Heart left ventricle (tissue), 16 donors: Measurements from ENCODE around the gene TRIM6. TPM values are rescaled to one million over a fixed set of nuclear protein-coding genes. Genes with fewer than 3 reads are reported as not detected.

ENCODE experiments used
- ATAC-seq, 4 donors: fragments of 200-7000 bp; cut with Tn5 transposase; one replicate each; pipeline ENCODE4 v1.9.1; 2020 to 2022; ENCODE audit warnings: moderate library complexity in 4 of 4, mild to moderate bottlenecking in 3 of 4, moderate number of reproducible peaks in 1 of 4
- DNase-seq, 5 donors: peaks; one replicate each; pipeline ENCODE4 v3.0.0-alpha.2; 2020
- H3K27ac ChIP-seq, 12 donors: fragments of 200-600 bp; sonication (generic) in 4 of 12; one replicate each; pipeline versions ENCODE4 v1.5.0 to v1.8.0; 2016 to 2022; ENCODE audit warnings: mild to moderate bottlenecking in 2 of 12
- H3K27me3 ChIP-seq, 9 donors: fragments of 200-600 bp; sonication (generic) in 2 of 9; one replicate each; pipeline versions ENCODE4 v1.5.1 to v1.8.0; 2016 to 2022; ENCODE audit warnings: mild to moderate bottlenecking in 3 of 9
- H3K36me3 ChIP-seq, 9 donors: fragments of 200-600 bp; sonication (generic) in 2 of 9; one replicate each; pipeline versions ENCODE4 v1.5.0 to v1.8.0; 2018 to 2022; ENCODE audit warnings: mild to moderate bottlenecking in 2 of 9
- H3K4me1 ChIP-seq, 12 donors: fragments of 200-600 bp; sonication (generic) in 4 of 12; one replicate each; pipeline versions ENCODE4 v1.5.0 to v1.8.0; 2016 to 2022; ENCODE audit warnings: mild to moderate bottlenecking in 3 of 12
- H3K4me3 ChIP-seq, 12 donors: fragments of 200-600 bp; sonication (generic) in 4 of 12; one replicate each; pipeline versions ENCODE4 v1.5.0 to v1.8.0; 2017 to 2022; ENCODE audit warnings: mild to moderate bottlenecking in 9 of 12, moderate library complexity in 4 of 12
- H3K9me3 ChIP-seq, 12 donors: fragments of 200-600 bp; sonication (generic) in 4 of 12; one replicate each; pipeline versions ENCODE4 v1.5.0 to v1.8.0; 2016 to 2022; ENCODE audit warnings: mild to moderate bottlenecking in 1 of 12
- CTCF ChIP-seq, 12 donors: fragments of 200-600 bp; sonication (generic) in 4 of 12; IDR thresholded peaks; one replicate each; pipeline versions ENCODE4 v1.5.0 to v1.8.0; 2018 to 2022; ENCODE audit warnings: antibody characterized with exemption in 12 of 12, mild to moderate bottlenecking in 5 of 12
- POLR2A ChIP-seq, 2 donors: fragments of 450-650 bp; IDR thresholded peaks; one replicate each; pipeline ENCODE4 v1.6.1; 2017; ENCODE audit warnings: antibody characterized with exemption in 2 of 2, mild to moderate bottlenecking in 2 of 2, moderate library complexity in 2 of 2
- WGBS, 4 donors: extraction: QIAGEN DNeasy Blood & Tissue Kit in 2 of 4; methylation state at CpG; one replicate each; pipeline versions ENCODE4 v1.1.5 to v1.1.7; 2013 to 2018; 5-methylcytosine and 5-hydroxymethylcytosine counted together
- intact Hi-C, 10 donors: fragments of 100-400 bp; cut with DNase I; formaldehyde crosslinking; loops; one replicate each; pipeline versions ENCODE4 v1.11.1 to v1.14.2; 2022
- polyA plus RNA-seq, 2 donors: library from polyadenylated mRNA; stranded (reverse); fragments of 200-250 nt; gene quantifications; one replicate each; pipeline ENCODE4 v1.2.3, GENCODE V29; 2013
- total RNA-seq, 9 donors: library from RNA; depleted of rRNA in 2 of 9; stranded (reverse); fragments of >200 nt in 2 of 9; fragmentation: NEBNext Ultra II Directional in 3 of 9; extraction: Animal tissue kit (Norgen Biotek cat#: 25700) in 3 of 9; gene quantifications; one replicate each; pipeline versions ENCODE4 v1.1.0 to v1.2.4, GENCODE V29; 2016 to 2023
- donor health status: ischemic (EF 13 %, LVEDD 7.1; RV severe dilation, severe dysfunction).
- donor health status: healthy with polysubstance abuse.
- donor health status: DM: no; HTN: yes; CAD: no.
- donor health status: DM: no; HTN: no; CAD: no.
- donor health status: ischemic (EF 25% LVEDD 6.9; RV normal size, moderate dysfunction).
- donor health status: ischemic (EF 25% LVEDD 5.7; RV mildly dilated, moderate dysfunction).
- donor health status: healthy.
- donor health status: DM: yes; HTN: yes; CAD: no.
- donor health status: ischemic (EF 35%, LVEDD 5.7; RV mildly dilated, moderate dysfunction).
- donor health status: nonischemic (EF 11% LVEDD 7.7; RV severe dilation, severe dysfunction).
- donor health status: DM: yes; HTN: yes; CAD: no.
- donor health status: PGD.
- donor health status: ischemic (EF 29% LVEDD 5.4; RV normal size, mild dysfunction).
- donor health status: nonischemic (EF 23%, LVEDD 6.1; RV moderate dilation, normal function).

Gene TRIM6
- total and polyA plus RNA-seq, 11 donors = 0.39 to 2.4 (median 1.0) TPM

- Histone ChIP-seq H3K27ac (no peak overlapping the region), H3K36me3 (no peaks in the 10 kb centered on the region), H3K27me3 (no peaks in the 10 kb centered on the region), H3K4me1 (no peaks in the 10 kb centered on the region), H3K9me3 (no peaks in the 10 kb centered on the region), H3K4me3 (no peak overlapping the region)
- TF ChIP-seq CTCF (IDR thresholded peaks at IDR 0.05) (no peak), POLR2A (IDR thresholded peaks at IDR 0.05) (no peak)
- WGBS, 4 donors = 60 to 71% (median 69%) methylated on average over 1 of the region's 1 CpG
- no peak for DNase-seq
- ATAC-seq = no peak
- intact Hi-C loops = no loop called here
Measured at GRCh38 chr11:5564259-5565019, 32.0 kb upstream of the TRIM6 start.

- WGBS, 4 donors = 89 to 92% (median 91%) methylated on average over 2 of the region's 2 CpGs
- ATAC-seq (no peak), DNase-seq (no peak)
- no peaks in the 10 kb centered on the region for H3K4me1 ChIP-seq
- no peak overlapping the region for H3K4me3 ChIP-seq
- intact Hi-C loops = no loop called here
- H3K27ac ChIP-seq = no peak overlapping the region
- no peaks in the 10 kb centered on the region for H3K27me3 ChIP-seq
- H3K9me3 ChIP-seq = no peaks in the 10 kb centered on the region
- TF ChIP-seq POLR2A (IDR thresholded peaks at IDR 0.05) (no peak), CTCF (IDR thresholded peaks at IDR 0.05) (no peak)
- no peaks in the 10 kb centered on the region for H3K36me3 ChIP-seq
Measured at GRCh38 chr11:5574654-5575053, 21.8 kb upstream of the TRIM6 start.

GRCh38 chr11:5575152-5575551 lies 21.3 kb upstream of the TRIM6 start:
- Histone ChIP-seq H3K4me1 (no peaks in the 10 kb centered on the region), H3K9me3 (no peaks in the 10 kb centered on the region), H3K4me3 (no peak overlapping the region), H3K27me3 (no peaks in the 10 kb centered on the region), H3K27ac (no peak overlapping the region), H3K36me3 (no peaks in the 10 kb centered on the region)
- TF ChIP-seq POLR2A (IDR thresholded peaks at IDR 0.05) (no peak), CTCF (IDR thresholded peaks at IDR 0.05) (no peak)
- WGBS, 4 donors = 64 to 70% (median 67%) methylated on average over 4 of the region's 4 CpGs
- DNase-seq = no peak
- intact Hi-C loops = no loop called here
- ATAC-seq = no peak

GRCh38 chr11:5577101-5577500 lies 19.3 kb upstream of the TRIM6 start:
- Histone ChIP-seq H3K27me3 (no peaks in the 10 kb centered on the region), H3K9me3 (no peaks in the 10 kb centered on the region), H3K36me3 (no peaks in the 10 kb centered on the region), H3K4me1 (no peaks in the 10 kb centered on the region), H3K27ac (no peak overlapping the region), H3K4me3 (no peak overlapping the region)
- intact Hi-C loops = no loop called here
- ATAC-seq (no peak), DNase-seq (no peak)
- no peak for TF ChIP-seq POLR2A (IDR thresholded peaks at IDR 0.05)
- TF ChIP-seq CTCF (IDR thresholded peaks at IDR 0.05) = no peak
